WERI-Rb-1 (cell line): ENCODE results near the gene GIT2.

ENCODE experiments used
- DNase-seq: peaks from one replicate; pipeline ENCODE4 v3.0.0-alpha.2; 2020
- H3K27ac ChIP-seq: fragments of 250-450 bp; sonication (Bioruptor Pico); 2 replicates; pipeline ENCODE4 v1.5.1; 2020; ENCODE audit warnings: mild to moderate bottlenecking, moderate library complexity
- H3K27me3 ChIP-seq: fragments of 250-450 bp; sonication (Bioruptor Pico); 2 replicates; pipeline ENCODE4 v1.5.1; 2021; ENCODE audit warnings: mild to moderate bottlenecking, low read depth, moderate library complexity; ENCODE audit not compliant: insufficient read depth, severe bottlenecking
- H3K36me3 ChIP-seq: fragments of 250-450 bp; sonication (Bioruptor Pico); 2 replicates; pipeline ENCODE4 v1.5.1; 2020; ENCODE audit warnings: mild to moderate bottlenecking, moderate library complexity
- H3K4me3 ChIP-seq: 2 replicates; pipeline ENCODE4 v1.5.1; 2011; ENCODE audit warnings: low read depth, mild to moderate bottlenecking, control low read depth, low read length
- H3K9me3 ChIP-seq: fragments of 250-450 bp; sonication (Bioruptor Pico); 2 replicates; pipeline ENCODE4 v1.5.1; 2021; ENCODE audit warnings: mild to moderate bottlenecking, moderate library complexity; ENCODE audit not compliant: severe bottlenecking
- CTCF ChIP-seq: IDR thresholded peaks from 2 replicates; pipeline ENCODE4 v1.5.1; 2011; ENCODE audit warnings: low read depth, mild to moderate bottlenecking, control low read depth, inconsistent platforms, low read length

GIT2 gene

GRCh38 chr12:109947521-109947920 is 48.6 kb downstream of the GIT2 start:
- no peak for DNase-seq
- no peaks in the 10 kb centered on the region for H3K27me3 ChIP-seq
- H3K4me3 ChIP-seq, result no peak overlapping the region
- TF ChIP-seq CTCF, result no peak
- no peak overlapping the region for H3K27ac ChIP-seq
- H3K9me3 ChIP-seq, result no peaks in the 10 kb centered on the region
- H3K36me3 ChIP-seq, result peaks cover 44% of the 10 kb centered on the region

DNA sequence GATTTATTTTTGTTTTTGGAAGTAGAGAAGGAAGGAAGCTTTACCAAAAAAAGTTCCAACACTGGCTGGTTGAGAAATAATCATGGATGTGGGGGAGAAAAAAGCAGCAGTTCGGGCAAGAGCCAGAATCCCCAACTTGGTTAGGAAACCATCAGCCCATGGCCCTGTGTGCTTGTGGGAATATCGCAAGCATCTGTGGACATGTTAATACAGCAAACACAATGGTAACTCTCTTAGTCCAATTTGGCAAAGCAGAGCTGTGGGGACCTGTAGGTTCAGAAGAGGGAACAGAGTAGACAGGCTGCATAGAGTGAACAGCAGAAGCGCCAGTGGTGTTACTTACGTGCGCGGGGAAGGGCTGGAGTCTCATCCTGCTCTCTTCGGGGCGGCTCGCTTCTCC is 49.3 kb downstream of the GIT2 start:
- peaks cover 38% of the 10 kb centered on the region for H3K36me3 ChIP-seq
- no peaks in the 10 kb centered on the region for H3K9me3 ChIP-seq
- H3K27ac ChIP-seq, result no peak overlapping the region
- H3K27me3 ChIP-seq, result no peaks in the 10 kb centered on the region
- no peak for DNase-seq
- no peak overlapping the region for H3K4me3 ChIP-seq
- TF ChIP-seq CTCF, result no peak

DNA sequence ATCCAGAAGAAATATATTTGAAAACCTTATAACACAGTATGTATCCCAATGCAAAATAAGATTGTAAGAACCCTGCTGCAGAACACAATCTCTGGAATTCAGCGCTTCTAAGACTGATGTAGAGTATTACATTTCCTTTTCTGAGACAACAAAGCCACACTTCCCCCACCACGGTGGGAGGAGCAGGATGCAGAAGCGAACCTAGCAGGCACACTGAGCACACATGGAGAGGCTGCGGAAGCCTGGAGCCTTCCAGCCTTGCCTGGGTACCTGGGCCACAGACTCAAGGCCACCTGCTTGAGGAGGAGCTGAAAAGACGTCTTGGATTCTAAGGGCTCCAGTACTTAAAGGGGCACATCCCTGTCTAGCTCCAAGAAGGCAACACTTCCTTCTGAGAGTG is 49.7 kb downstream of the GIT2 start:
- TF ChIP-seq CTCF, result no peak
- Histone ChIP-seq H3K36me3 (peaks cover 34% of the 10 kb centered on the region), H3K27me3 (no peaks in the 10 kb centered on the region), H3K9me3 (no peaks in the 10 kb centered on the region), H3K27ac (no peak overlapping the region), H3K4me3 (no peak overlapping the region)
- DNase-seq, result no peak

DNA sequence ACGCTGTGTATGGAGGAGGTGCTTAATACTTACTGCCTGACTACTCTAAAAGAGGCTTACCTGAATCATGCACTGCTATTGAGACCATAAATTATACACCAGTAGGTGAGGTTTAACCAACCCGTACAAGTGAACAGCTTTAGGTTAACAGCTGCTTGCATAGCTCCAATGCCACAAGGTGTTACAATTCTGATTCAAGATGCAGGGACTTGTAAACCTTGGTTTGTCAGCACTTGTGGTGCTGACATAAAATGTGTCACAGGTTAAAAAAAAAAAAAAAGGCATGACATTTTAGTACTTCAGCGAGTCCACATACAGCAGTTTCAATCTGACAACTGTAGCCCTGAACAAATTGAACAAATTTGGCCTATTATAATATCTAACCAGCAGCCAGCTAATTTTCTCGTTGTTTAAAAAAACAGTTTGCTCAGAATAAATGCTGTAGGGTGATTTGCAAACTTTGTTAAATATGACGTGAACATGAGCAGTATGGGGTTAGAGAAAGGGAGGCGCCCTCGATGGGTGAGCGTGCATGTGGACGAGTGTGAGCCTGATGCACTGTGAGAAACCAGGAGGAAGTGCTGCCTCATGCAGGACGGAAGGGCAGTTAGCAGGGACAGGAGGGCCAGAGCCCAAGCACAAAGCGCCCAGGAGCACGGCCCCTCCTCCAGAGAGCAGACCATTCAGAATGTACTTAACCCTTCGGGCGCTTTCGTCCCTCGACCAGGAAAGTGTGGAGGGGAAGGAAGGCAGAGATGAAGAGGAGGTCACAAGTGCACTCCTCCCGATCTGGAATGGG is 51.4 kb downstream of the GIT2 start:
- peak; percentile 43 for TF ChIP-seq CTCF
- Histone ChIP-seq H3K4me3 (no peak overlapping the region), H3K27ac (no peak overlapping the region), H3K27me3 (no peaks in the 10 kb centered on the region), H3K36me3 (peaks cover 18% of the 10 kb centered on the region), H3K9me3 (no peaks in the 10 kb centered on the region)
- peak; percentile 67 for DNase-seq

DNA sequence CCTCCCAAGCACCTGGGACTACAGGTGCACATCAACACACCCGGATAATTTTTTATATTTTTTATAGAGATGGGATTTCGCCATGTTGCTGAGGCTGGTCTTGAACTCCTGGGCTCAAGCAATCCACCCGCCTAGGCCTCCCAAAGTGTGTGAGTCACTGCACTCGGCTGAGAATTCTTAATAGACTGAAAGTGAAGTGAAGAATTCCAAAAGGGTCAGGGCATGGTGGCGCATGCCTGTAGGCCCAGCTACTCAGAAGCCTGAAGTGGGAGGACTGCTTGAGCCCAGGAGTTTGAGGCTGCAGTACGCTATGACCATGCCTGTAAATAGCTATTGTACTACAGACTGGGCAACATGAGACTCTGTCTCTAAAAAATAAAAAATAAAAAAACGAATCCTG is 52.4 kb downstream of the GIT2 start:
- Histone ChIP-seq H3K9me3 (no peaks in the 10 kb centered on the region), H3K27me3 (no peaks in the 10 kb centered on the region), H3K36me3 (peaks cover 17% of the 10 kb centered on the region), H3K4me3 (no peak overlapping the region), H3K27ac (no peak overlapping the region)
- no peak for TF ChIP-seq CTCF
- no peak for DNase-seq
